Adipose tissue (tissue), 3 donors: ENCODE results near the gene OXCT1. TPM values are rescaled to one million over a fixed set of nuclear protein-coding genes. Genes with fewer than 3 reads are reported as not detected.
"Not testable (repeated sequence)": the region's sequence is repeated elsewhere in the genome, so short reads cannot be mapped to it uniquely, and the experiment has no call there.

Source experiments
- H3K27ac ChIP-seq: one replicate; pipeline ENCODE4 v1.5.1; 2013; ENCODE audit warnings: low read depth, low read length
- WGBS, 3 donors: extraction: QIAGEN DNeasy Blood & Tissue Kit; methylation state at CpG; one replicate each; pipeline ENCODE4 v1.1.7; 2013; 5-methylcytosine and 5-hydroxymethylcytosine counted together
- polyA plus RNA-seq, 3 donors: library from polyadenylated mRNA; stranded (reverse); fragments of 200-250 nt; gene quantifications; one replicate each; pipeline ENCODE4 v1.2.3, GENCODE V29; 2013
- donor health status: healthy with polysubstance abuse.
- donor health status: Bipolar disorder and iron deficiency.
- donor health status: healthy.

Gene OXCT1
- polyA plus RNA-seq, 3 donors = 6.0 to 69.3 (median 29.8) TPM

DNA sequence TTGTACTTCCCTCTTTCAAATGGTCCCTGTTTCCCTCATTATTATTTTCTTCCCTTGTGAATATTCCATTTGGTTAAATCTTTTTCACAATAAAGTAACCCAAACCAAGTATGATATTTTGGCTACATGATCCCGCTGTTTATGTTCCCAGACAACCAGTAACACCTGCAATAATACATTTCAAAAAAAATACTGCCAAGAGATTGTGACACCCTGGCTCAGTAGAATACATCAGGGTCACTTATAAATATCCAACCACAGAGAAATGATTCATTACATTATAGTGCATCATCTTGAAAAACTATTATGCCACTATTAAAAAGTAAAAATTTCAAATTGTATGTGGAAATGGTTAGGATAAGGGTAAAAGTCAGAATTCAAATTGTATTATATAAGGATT, 7.2 kb upstream of the OXCT1 start:
- WGBS, 3 donors = 93 to 97% (median 94%) methylated on average over 1 of the region's 1 CpG
- H3K27ac ChIP-seq = no peak overlapping the region

DNA sequence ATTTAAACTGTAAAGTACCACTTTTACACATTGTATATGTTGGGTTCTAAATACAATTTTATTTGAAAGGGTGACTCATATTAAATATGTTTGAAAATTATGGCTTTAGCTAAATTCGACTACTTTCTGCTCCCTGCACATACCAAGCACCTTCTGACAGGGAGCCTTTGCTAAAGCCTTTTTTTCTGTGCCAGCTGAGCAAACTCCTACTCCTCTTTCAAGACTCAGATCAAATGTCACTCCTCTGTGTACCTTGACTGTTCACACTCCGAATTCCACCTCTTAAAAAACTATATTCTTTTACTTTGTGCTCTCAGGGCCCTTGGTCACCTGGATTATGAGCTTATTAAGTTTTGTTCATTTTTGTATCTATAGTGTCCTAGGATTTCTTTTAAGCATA, 6.5 kb upstream of the OXCT1 start:
- WGBS, 3 donors = 58 to 79% (median 76%) methylated on average over 2 of the region's 2 CpGs

DNA sequence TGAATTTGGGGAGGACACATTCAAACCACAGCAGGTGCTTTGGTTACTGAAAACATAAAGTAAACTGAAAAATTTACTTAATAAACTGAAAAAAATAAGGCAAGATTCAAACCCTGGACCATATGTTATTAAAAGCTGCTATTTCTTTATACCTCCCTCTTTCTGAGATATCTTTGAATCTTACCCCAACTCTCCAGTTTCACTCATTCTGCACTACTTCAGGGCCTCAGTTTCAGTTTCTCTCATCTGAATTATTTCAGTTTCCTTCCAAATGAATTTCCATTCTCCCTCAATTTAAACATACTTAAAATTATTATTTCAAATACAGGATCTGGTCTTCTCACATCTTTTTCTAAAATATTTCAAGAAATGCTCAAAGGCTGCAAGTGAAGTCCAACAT, 4.9 kb upstream of the OXCT1 start:
- H3K27ac ChIP-seq = no peak overlapping the region

More for the DNA sequence above, 6.5 kb upstream of the OXCT1 start:
- no peak overlapping the region for H3K27ac ChIP-seq

DNA sequence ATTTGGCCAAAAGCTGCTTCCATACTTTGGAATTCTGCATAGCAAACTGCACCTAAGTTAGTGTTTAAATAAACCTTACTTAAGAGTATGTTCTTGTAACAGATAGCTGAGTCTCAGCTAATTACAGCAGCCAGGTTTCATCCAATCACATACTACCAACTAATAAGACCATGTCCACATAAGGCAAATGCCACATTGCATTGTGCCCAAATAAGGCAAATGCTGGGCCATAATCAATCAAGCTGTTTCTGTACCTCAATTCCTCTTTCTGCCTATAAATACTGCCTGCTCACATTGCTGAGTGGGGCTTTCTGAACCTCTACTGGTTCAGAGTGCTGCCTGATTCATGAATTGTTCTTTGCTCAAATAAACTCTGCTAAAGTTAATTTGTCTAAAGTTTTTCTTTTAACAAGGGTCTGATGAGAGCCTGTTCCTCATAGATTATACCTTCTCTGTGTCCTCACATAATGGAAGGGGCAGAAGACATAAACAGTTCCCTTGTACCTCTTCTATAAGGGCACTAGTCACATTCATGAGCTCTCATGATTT, 4.4 kb upstream of the OXCT1 start:
- no peak overlapping the region for H3K27ac ChIP-seq

DNA sequence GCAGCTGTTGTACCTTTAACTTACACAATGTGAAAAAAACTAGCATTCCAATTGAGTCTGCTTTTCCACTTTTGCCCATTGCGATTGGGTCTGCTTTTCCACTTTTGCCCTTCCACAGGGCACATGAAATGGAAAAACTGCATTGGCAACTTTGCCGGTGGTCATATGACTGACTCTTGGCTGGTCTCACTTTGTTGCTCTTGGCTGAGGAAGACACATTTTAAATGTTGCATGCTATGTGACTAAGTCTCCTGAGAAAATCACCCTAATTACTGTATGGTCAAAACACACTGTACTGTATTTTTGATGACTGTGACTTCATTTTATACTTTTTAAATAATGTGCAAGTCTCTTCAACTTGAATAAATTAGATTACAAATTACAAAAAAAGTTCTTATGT, 1.6 kb upstream of the OXCT1 start:
- H3K27ac ChIP-seq = no peak overlapping the region
- WGBS, 3 donors = 51 to 62% (median 58%) methylated on average over 2 of the region's 2 CpGs

DNA sequence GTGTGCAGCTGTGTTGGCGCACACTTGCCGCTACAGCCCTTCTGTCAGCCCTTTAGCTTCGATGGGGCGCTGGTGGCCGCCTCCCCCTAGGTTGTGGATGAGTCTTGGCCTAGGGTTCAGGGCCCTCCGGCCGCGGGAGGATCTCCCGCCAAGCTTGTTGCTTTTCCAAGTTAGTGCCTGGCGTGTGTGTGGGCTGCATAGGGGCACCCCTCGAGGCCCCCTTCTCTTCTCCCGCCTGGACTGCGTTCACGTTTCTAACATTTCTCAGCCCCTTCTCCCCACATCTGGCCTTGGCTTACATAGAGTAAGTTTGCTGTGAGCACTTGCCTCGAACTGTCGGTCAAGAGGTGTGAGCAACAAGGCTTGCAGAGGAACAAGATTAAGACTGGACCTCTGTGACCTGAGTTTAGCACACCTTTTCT, 413 bp upstream of the OXCT1 start:
- peak overlapping the region; percentile 64 for H3K27ac ChIP-seq

DNA sequence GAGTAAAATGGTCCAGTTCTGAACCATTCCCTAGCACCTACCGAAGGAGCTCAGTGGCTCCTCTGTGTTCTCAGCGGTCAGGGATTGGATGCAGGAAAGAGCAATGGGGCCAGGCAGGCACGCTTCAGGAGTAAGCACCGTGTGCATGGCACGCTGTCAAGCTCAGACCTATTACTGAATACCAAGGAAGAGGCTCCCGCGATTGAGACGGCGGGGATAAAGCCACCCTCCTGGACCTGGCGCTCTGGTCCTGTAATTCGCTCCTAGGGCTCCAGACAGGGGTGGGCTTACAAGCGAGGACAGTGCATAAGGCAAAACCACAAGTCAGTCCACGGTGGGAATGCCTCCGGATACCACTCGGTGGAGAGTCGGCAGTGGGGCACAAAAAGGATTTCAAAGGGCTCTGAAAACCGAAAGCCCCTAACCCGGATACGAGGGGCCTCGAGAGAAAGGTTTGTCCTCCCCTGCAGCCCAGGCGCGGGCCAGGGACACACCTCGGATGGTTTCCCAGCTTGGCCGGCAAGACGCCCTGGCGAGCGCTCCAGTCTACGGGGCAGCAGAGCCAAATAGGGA, 988 bp downstream of the OXCT1 start:
- WGBS, 3 donors = 11 to 15% (median 14%) methylated on average over 28 of the region's 28 CpGs

More for the DNA sequence above, 413 bp upstream of the OXCT1 start:
- WGBS, 3 donors = 6 to 9% (median 8%) methylated on average over 16 of the region's 16 CpGs

DNA sequence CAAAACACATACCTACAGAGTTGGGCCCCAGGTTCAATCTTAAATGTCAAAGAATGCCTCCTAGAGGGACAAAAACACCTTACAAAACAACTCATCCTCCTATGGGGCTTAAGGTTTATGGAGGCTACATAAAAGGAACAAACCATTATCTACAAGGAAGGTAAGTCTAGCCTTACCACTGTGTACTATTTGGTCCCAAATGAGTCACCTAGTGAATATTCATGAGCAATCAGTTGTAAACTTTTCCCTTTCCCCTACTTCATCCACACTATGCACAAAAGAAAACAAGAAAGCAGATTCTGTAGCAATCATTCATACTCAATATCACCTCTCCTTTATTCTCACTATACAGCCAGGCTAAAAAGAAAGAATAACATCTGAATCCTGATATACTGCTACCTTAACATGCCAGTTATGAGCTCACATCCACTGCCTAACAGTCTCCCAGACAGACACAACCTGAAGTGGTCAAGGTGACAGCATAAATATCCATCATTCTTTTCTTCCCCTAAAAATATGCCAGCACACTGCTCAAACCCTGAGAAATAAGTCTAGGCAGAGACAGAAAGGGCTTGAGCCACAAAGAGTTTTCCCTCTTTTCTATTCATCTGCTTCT, 6.2 kb downstream of the OXCT1 start:
- H3K27ac ChIP-seq = no peak overlapping the region

More for the DNA sequence above, 988 bp downstream of the OXCT1 start:
- no peak overlapping the region for H3K27ac ChIP-seq

DNA sequence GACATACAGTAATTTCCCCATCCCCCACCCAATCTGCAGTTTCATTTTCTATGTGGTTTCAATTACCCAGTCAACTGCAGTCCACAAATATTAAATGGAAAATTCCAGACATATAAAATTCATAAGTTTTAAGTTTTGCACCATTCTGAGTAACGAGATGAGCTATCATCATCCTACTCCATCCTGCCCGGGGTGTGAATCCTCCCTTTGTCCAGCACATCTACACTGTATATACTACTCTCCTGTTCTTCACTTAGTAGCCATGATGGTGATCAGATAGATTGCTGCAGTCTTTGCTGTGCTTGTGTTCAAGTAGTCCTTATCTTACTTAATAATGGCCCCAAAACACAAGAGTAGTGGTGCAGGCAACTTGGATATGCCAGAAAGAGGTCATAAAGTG, 11.3 kb downstream of the OXCT1 start:
- no peak overlapping the region for H3K27ac ChIP-seq
- WGBS, 3 donors = 88 to 90% (median 89%) methylated on average over 2 of the region's 2 CpGs

DNA sequence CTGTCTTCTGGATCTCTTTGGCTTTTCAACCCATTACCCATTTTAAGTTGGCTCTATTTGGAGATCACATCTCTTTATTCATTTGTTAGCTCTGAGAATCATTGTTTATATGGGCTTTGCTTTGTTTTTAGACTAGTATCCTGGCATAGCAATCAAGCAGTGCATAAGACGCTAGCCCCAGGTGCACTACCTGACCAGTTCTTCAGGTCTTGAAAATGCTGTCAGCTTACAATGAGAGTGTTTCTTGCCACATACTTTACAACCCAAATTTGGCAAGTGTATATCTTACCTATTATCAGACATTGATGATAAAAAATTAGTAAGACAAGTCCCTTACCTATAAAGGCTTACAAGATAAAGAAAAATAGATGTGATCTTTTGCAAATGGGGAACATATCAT, 12.2 kb downstream of the OXCT1 start:
- H3K27ac ChIP-seq = no peak overlapping the region
- WGBS, 3 donors = 93 to 97% (median 94%) methylated on average over 1 of the region's 1 CpG

DNA sequence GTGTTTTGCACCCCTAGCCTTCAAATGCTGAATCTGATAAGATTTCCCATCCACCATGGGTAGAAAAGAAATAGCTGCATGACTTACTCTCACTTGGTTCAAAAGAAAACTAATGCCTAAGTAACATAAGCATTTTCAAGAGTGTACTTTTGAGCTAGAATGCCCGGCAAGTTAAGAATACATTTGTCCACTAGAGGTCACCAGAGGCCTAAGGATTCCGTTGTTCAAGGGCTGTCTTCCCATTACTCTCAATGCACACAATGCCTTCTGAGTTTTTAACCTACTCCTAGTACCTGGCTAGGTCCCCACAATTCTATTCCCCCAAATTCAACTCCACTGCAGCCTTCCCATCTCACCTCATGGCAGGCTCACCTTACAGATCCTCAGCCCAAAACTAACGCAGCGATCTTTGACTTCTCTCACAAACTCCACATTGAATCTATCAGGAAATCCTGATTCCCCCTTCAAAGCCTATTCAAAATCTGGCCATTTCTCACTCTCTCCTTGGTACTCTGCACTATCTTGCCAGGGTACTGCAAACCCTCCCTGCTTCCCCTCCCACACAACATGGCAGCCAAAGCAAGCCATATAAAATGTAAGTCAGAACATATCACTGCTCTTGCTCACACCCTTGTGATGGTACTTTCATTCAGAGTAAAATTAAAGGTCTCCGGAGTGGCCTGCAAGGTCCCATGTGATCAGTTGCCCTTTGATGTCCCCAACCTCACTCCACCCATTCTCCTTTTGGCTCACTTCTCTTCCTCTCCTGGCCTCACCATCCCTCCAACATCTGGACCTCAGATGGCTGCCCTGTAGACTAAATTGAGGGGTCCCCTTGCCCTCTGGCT, 13.4 kb downstream of the OXCT1 start:
- WGBS, 3 donors = 45 to 50% (median 49%) methylated on average over 5 of the region's 5 CpGs
- H3K27ac ChIP-seq = no peak overlapping the region

DNA sequence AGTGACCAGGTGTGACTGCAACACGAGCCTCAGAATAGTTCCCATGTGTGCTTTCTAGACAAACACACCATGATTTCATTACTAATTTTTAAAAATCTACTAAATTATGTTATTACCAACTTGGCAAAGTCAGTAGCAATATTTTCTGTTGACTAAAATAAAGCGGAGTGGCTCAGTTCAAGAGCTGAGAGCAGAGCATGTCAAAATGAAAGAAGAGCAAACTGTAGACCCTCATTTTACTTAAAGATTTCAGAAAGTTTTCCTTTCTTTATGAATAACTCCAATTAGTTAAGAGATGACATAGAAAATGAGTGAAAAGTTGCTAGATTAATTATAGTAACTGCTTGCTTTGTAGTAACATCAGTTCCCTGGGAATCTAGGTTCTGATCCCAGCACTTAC, 17.9 kb downstream of the OXCT1 start:
- WGBS, 3 donors = 96 to 99% (median 98%) methylated on average over 2 of the region's 2 CpGs
- H3K27ac ChIP-seq = no peak overlapping the region

DNA sequence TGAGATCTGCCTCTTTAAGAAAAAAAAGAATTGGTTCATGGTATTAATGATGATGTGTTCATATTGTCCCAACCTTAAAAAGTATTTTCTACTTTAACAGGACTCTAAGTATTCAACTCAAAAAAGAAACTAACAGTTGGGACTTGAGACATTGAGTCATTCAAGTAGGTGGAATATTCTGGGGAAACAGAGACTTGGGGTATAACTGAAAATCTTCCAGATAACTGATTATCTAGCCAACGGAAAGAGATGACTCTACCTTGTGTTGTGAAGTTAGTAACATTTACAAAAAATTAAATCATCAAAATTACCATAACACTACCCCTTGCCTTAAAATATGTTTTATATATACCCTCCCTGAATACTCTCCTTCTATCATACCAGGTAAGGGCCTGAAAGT, 19.1 kb downstream of the OXCT1 start:
- no peak overlapping the region for H3K27ac ChIP-seq
- 41 to 56% (median 52%) methylated on average over 1 of the region's 1 CpG for WGBS, 3 donors

DNA sequence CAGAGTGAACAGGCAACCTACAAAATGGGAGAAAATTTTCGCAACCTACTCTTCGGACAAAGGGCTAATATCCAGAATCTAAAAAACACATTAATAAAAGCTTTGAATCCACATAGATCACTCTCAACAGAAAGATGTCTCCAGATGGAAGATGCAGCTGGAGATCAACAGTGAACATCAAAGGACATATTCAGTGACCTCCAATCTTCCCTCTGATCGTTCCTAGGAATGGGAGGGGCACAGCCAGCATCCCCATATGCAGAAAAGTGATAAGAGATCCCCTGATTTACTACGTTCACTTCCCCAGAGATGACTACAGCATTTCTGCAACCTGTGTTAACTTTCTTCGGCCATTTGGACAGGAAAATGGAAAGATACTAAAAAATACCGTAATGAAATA, 21.2 kb downstream of the OXCT1 start:
- H3K27ac ChIP-seq = no peak overlapping the region
- 87 to 89% (median 89%) methylated on average over 6 of the region's 6 CpGs for WGBS, 3 donors

DNA sequence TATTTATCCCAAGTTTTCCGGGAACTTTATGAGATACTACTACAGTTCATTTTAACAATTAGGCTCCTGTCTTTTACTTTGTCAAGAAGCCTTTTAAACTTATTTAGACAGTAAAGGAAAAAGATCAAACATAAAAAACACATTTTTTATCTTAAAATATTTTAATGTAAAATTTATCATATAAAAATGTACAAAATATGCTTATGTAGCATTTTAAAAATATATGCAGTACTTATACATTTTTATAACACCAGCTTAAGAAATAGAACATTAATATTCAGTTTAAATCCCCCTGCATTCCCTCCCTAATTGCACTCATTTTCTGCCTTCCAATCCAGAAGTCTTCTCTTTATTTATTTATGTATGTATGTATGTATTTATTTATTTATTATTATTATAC, 24.5 kb downstream of the OXCT1 start:
- H3K27ac ChIP-seq = not testable (repeated sequence)
- 92 to 97% (median 94%) methylated on average over 1 of the region's 1 CpG for WGBS, 3 donors

DNA sequence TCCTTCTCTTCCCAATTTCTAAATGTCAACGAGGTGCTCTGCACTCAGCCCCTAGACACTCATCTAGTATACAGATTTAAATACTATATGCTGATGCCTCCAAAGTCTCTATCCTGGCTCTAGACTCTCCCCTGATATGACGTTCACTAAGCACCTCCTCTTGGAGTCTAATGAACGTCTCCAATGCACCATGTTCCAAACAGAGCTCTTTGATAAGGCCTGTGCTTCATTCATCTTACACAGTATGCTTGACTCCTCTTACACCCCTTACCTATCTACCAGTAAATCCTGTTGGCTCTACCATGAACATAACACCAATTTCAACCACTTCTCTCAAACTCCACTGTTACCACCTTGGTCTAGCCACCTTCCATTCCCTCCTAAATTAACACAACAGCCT, 25.7 kb downstream of the OXCT1 start:
- no peak overlapping the region for H3K27ac ChIP-seq
- 58 to 77% (median 70%) methylated on average over 3 of the region's 3 CpGs for WGBS, 3 donors

DNA sequence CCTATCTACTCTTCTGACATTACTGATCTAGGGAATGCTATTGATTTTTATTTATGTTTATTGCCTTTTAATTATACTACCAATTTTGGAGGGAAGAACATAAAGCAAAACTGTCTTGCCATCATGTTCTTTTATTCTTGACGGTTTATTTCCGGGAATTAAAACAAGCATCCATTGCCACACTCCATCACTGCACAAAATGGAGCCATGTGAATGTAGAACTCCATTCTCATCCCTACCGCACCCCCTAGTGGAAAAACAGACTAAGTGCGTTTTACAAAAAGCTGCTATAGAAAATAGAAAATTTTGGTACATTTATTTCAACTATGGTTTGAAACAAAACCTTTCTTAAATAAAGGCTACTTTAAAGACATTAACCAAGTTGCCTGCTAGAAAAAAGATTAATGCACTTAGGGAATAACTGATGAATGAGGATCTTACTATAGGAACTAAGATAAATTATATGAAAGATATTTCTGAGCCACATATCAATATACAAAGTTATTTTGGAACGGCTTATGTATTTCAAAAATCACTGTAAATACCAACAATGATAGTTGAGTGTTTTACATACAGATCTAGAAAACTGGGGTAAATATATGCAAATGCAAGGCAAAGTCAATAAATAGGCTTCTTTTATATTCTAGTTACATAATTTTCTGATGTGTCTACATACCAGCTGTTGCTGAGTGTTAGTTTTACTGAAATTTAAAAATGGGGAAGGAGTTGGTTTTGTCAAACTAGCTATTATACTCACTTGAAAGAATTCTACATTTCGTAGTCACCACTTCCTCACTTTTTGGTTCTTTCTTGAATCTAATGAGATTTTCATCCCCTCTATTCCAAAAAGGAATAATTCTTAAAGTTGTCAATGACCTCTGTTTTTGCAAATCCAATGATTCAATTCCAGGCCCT, 26.5 kb downstream of the OXCT1 start:
- no peak overlapping the region for H3K27ac ChIP-seq
- WGBS, 3 donors = 34 to 37% (median 36%) methylated on average over 6 of the region's 6 CpGs

DNA sequence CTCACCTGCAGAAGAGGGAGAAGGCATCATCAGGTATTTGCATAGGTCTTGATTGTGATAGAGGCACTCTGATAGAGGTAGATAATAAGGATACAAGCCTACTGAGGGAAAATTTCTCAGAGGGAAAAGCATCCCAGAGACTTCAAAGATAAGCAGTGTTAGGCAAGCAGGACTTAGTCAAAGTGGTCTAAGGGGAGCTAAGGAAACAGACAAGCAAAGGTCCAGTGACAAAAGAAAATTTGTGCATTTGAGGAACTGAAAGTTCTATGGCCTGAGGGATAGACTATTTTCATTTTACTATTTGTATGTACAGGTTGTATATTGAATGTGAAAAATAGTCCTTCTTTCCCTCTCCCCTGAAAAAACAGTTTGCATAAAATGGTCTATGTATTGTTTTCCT, 27.4 kb downstream of the OXCT1 start:
- H3K27ac ChIP-seq = no peak overlapping the region

DNA sequence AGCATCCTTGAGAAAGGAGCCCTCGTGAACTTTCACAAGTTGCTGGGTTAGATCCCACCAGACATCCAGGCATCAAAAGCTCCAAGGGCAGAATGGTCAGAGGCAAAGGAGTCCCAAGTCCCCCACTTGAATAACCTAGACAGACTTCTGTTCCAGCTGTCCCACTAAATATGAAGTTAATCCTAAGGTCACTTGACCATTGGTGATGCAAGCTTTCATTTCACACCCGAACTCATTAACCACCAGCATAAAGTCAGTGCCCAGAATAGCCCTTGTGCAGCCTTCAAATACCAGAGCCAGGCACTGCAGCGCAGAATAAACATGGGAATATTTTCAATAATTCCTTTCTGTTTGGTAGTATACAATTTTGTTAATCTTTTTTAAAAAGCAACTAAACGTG, 28.9 kb downstream of the OXCT1 start:
- 81 to 90% (median 81%) methylated on average over 4 of the region's 4 CpGs for WGBS, 3 donors
- no peak overlapping the region for H3K27ac ChIP-seq
